GM23248 (cell line): ENCODE data around the gene CHST11.

ENCODE experiments used
- EZH2 ChIP-seq: fragments of 200-600 bp; sonication (generic); IDR thresholded peaks from 2 replicates; pipeline ENCODE4 v1.6.1; 2018; ENCODE audit warnings: antibody characterized with exemption, mild to moderate bottlenecking; ENCODE audit not compliant: insufficient read depth, poor library complexity, severe bottlenecking
- EZH2phosphoT487 ChIP-seq: fragments of 200-600 bp; sonication (generic); IDR thresholded peaks from 2 replicates; pipeline ENCODE4 v1.6.1; 2018; ENCODE audit warnings: antibody characterized with exemption, moderate library complexity, mild to moderate bottlenecking, low read depth; ENCODE audit not compliant: insufficient read depth

GRCh38 chr12:104471336-104471735 lies 14.6 kb downstream of the CHST11 start:
- TF ChIP-seq EZH2phosphoT487 (no peak), EZH2 (no peak)
